BJ (cell line): ENCODE results near the gene TREML2. TPM values are rescaled to one million over a fixed set of nuclear protein-coding genes. Genes with fewer than 3 reads are reported as not detected.

Experiments used
- CTCF ChIA-PET: fragments of 350-600 bp; formaldehyde crosslinking; extraction: SDS; loops from one replicate; lab custom pipeline; 2021; ENCODE audit warnings: antibody characterized with exemption, inconsistent platforms; lab: Yijun Ruan, JAX
- POLR2A ChIA-PET: fragments of 300-600 bp; sonication (Branson Sonifier 250); formaldehyde crosslinking; extraction: SDS; loops from one replicate; lab custom pipeline; 2021; ENCODE audit warnings: antibody characterized with exemption; lab: Charles Lee
- DNase-seq: peaks from one replicate; pipeline ENCODE4 v3.0.0-alpha.2; 2011; ENCODE audit warnings: low read depth
- H3K27me3 ChIP-seq: 2 replicates; pipeline ENCODE4 v1.6.0; 2011; ENCODE audit warnings: low read length; ENCODE audit not compliant: control insufficient read depth, insufficient read depth
- H3K36me3 ChIP-seq: 2 replicates; pipeline ENCODE4 v1.5.1; 2011; ENCODE audit warnings: low read length; ENCODE audit not compliant: control insufficient read depth, insufficient read depth
- H3K4me3 ChIP-seq: 2 replicates; pipeline ENCODE4 v1.5.1; 2011; ENCODE audit warnings: low read depth, mild to moderate bottlenecking, control low read depth, low read length
- CTCF ChIP-seq: IDR thresholded peaks from 2 replicates; pipeline ENCODE4 v1.5.1; 2011; ENCODE audit warnings: low read depth, mild to moderate bottlenecking, control low read depth, inconsistent platforms, low read length, moderate library complexity; ENCODE audit not compliant: insufficient read depth
- polyA plus RNA-seq: library from polyadenylated mRNA; depleted of rRNA; stranded (reverse); fragments of >200 nt; gene quantifications from 2 replicates; pipeline ENCODE4 v1.2.3, GENCODE V29; 2011

The TREML2 gene
- polyA plus RNA-seq, 1 experiment = not detected

GRCh38 chr6:41200296-41200900 is 551 bp downstream of the TREML2 start:
- Histone ChIP-seq H3K4me3 (no peak overlapping the region), H3K27me3 (peaks cover 5% of the 10 kb centered on the region; the same call in 1 of the 2 replicates), H3K36me3 (no peaks in the 10 kb centered on the region)
- TF ChIP-seq CTCF = no peak
- ChIA-PET POLR2A (no interaction called here), CTCF (interaction anchor here (1.0 to 1.4 kb wide), 2 partner anchors 13 to 78 kb away, joined by 3 read pairs; no protein-coding TSS in a partner anchor)
- DNase-seq = no peak

- TF ChIP-seq CTCF = no peak
- H3K4me3 ChIP-seq = no peak overlapping the region
- no peaks in the 10 kb centered on the region for H3K36me3 ChIP-seq
- no peak for DNase-seq
- ChIA-PET POLR2A (no interaction called here), CTCF (interaction anchor here (1.0 kb wide), 1 partner anchor 79 kb away, joined by 3 read pairs; no protein-coding TSS in a partner anchor)
- peaks cover 3% of the 10 kb centered on the region; the same call in 1 of the 2 replicates for H3K27me3 ChIP-seq
Observed at GRCh38 chr6:41199552-41200246, 1.2 kb downstream of the TREML2 start.

- Histone ChIP-seq H3K27me3 (peaks cover 3% of the 10 kb centered on the region; the same call in 1 of the 2 replicates), H3K36me3 (no peaks in the 10 kb centered on the region), H3K4me3 (no peak overlapping the region)
- no peak for TF ChIP-seq CTCF
- POLR2A ChIA-PET = no interaction called here
- CTCF ChIA-PET = interaction anchor here (0.9 to 1.5 kb wide), 5 partner anchors 9 to 122 kb away, joined by 3 to 4 read pairs (median 4); no protein-coding TSS in a partner anchor
- DNase-seq = no peak
Observed at GRCh38 chr6:41197234-41197633, 3.7 kb downstream of the TREML2 start.

GRCh38 chr6:41194386-41194785 is 6.6 kb downstream of the TREML2 start:
- CTCF ChIA-PET = no interaction called here

More at GRCh38 chr6:41194386-41194785, 6.6 kb downstream of the TREML2 start:
- no peak for DNase-seq
- POLR2A ChIA-PET = no interaction called here
- Histone ChIP-seq H3K27me3 (no peaks in the 10 kb centered on the region; the same call in 1 of the 2 replicates), H3K36me3 (no peaks in the 10 kb centered on the region), H3K4me3 (no peak overlapping the region)
- no peak for TF ChIP-seq CTCF
